Frontal cortex (tissue), 4 donors: Measurements from ENCODE around the gene SCOC. TPM values are rescaled to one million over a fixed set of nuclear protein-coding genes. Genes with fewer than 3 reads are reported as not detected.
"Not testable (repeated sequence)": the region's sequence is repeated elsewhere in the genome, so short reads cannot be mapped to it uniquely, and the experiment has no call there.

Source experiments
- DNase-seq, 2 donors: peaks; one replicate each; pipeline ENCODE4 v3.0.0; 2012; ENCODE audit warnings: low spot score in 2 of 2
- FAIRE-seq: peaks from 2 replicates; lab custom pipeline; 2012; peaks lifted over from hg19 to GRCh38; lab: Jason Lieb, UNC
- total RNA-seq: library from RNA; depleted of rRNA; stranded (reverse); fragments of >200 nt; gene quantifications from one replicate; pipeline ENCODE4 v1.2.3, GENCODE V29; 2014
- donor health status: control.
- donor health status: control.
- donor health status: control.

SCOC gene
- total RNA-seq, 1 donor from 2014 or later = 104 TPM

DNA sequence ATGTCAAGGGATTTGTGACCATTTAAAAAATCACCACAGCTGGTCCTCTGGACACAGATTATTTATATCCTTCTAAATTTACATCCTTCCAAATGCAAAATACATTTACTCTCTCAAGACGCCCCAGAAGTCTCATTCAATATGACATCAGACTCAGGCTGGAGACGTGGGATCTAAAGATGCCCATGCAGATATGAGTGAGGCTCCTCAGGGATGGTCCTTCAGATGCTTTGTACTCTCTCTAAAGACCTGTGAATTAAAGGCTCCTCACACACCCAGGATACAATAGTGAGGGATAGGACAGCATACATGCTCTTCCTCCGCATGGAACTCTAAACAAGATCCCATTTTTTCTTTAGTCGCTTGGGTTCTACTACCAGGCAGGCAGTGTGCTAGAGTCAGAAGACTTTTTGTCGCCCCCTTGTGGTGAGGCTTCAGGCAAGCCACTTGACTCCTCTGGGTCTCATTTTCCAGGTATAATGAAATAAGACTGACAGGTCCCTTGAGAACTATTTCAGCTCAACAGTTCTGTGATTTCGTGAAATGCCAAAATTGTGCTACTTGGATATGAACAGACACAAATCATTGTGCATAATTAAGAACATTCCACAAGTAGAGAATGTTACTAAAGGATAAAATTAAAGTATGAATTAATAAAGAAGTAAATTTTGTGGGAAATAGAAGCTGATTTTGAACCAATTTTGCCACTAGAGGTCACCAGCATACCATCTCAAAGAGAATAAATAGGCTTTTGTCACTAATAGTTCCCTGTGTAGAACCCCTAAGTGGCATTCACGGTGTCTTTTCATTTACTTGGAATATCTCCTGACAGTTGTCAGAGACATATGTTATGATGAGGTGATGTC is 13.7 kb upstream of the SCOC start:
- FAIRE-seq = peak; percentile 94
- peak in 1 of 2 donors; percentile 32 for DNase-seq

DNA sequence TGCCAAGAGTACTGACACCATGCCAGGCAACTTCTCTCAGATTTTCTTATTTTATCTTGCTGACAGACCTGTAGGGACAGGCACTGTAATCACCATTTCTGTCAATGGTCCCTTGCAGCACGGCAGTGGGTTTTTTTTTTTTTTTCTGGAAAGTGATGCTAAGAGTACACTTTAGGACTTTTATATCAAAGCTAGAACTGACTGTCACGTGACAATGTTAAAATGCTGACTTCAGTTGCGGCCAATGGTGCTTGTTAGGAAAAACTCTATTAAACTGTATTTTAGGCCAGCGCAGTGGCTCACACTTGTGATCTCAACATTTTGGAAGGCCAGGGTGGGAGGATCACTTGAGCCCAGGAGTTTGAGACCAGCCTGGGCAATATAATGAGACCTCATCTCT is 12.3 kb upstream of the SCOC start:
- FAIRE-seq (no peak), DNase-seq (no peak)

DNA sequence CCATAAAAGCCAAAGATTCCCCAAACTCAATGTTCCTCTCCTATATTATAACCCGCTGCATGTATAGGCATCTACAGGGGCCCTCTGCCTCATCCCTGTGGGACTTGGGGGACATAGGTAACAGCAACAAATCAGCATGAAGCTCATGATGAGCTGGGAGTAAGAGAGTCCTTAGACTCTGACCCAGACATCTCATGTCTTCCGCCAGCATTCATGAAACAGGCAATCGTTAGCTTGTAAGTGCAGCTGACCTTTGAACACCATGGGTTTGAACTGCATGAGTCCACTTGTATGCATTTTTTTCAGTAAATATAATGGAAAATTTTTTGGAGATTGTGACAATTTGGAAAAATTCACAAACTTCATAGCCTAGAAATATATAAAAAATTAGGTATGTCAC is 10.4 kb upstream of the SCOC start:
- no peak for DNase-seq
- no peak for FAIRE-seq

GRCh38 chr4:140363558-140363957 is 9.9 kb upstream of the SCOC start:
- FAIRE-seq (no peak), DNase-seq (no peak)

DNA sequence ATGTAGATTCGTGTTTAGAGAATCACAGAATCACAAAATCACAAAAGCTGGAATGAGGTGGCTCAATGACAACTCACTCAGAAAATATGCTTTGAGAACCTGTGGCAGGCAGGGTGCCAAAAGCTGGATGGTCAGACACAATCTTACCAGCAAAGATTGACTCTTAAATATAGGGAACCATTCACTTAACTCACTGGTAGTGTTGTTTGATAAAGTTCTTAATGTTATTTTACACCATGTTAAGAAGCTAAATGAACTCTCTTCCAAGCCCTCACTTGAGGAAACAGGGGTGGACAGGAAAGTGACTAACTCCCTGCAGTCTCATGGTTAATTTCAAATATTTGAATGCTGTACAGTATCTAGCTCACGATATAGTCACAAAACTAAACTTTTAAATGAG is 5.7 kb upstream of the SCOC start:
- DNase-seq = no peak

GRCh38 chr4:140368686-140369085 is 4.8 kb upstream of the SCOC start:
- DNase-seq (no peak), FAIRE-seq (no peak)

More for the DNA sequence above, 5.7 kb upstream of the SCOC start:
- no peak for FAIRE-seq

GRCh38 chr4:140372751-140373327 is 607 bp upstream of the SCOC start:
- no peak for FAIRE-seq

DNA sequence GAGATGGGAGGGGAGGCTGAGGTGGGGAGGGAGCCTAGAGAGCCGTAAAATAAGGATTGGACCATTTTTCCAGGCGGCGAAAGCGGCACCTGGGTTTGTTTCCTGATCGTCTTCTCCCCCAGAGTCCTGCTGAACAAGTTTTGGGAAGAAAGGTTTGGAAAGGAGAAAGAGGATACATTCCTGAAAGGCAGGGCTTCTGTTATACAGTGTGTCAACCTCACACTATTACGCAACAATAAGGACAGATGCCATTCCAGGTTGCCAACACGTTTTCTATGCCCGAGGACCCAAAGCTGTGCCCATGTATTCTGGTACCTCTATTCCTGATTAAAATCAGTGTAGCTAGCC is 658 bp downstream of the SCOC start:
- no peak for FAIRE-seq
- no peak for DNase-seq

More at GRCh38 chr4:140372751-140373327, 607 bp upstream of the SCOC start:
- DNase-seq = peak in 1 of 2 donors; percentile 14

- no peak for DNase-seq
- FAIRE-seq = no peak
Measured at GRCh38 chr4:140382732-140383131, 9.3 kb downstream of the SCOC start.

DNA sequence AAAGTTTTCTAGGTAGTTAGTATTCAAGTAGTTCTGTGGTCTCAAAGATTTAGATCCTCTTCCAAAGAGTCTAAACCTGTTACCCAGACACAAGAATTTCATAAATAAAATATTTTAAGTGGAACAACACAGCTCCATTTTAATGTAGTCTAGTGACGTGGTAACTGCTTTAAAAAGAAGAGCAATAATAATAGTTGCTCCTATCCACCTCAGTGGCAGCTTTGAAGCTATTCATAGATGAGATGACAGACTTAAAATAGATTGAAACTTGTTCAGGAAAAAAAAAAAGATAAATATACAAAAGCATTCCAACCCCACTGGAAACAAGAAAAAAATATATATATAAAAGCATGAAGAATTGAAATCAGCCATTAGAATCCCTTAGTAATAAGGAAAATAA is 14.6 kb downstream of the SCOC start:
- FAIRE-seq = no peak
- no peak for DNase-seq

DNA sequence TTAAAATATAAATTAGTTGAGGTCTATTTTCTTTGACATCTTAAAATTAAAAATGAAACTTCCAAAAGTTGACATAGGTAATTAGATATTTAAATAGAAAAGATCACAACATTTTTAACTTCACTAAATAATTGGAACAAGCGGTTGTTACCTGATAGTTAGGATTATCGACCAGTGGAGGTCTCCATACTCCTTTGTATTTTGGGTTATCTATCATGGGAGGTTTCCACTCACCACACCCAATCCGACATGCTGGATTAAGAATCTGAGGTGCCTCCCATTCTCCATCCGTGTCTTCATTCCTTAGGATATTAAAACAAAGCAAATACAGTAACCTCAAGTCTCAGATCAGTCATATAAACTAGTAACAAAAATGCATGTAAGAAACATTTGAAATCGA is 22.2 kb downstream of the SCOC start:
- FAIRE-seq = peak; percentile 10

DNA sequence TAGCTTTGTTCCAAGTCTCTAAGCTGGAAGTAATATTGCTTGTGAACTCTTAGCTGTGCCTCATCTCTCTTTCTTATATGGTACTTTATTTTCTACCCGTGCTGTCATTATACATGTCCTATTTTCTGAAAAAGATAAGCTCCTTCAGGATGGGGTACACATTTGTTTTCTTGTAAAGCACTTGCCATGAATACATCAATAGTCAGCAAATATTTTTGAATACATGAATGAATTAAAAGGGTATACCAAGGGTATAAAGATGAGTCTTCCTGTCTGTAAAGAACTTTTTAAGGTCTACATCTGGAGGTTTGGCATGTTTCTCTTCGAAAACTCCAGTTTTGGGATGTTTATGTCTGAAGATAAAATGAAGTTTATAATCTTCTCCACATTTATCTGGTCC is 26.7 kb downstream of the SCOC start:
- DNase-seq (no peak), FAIRE-seq (no peak)

More for the DNA sequence above, 22.2 kb downstream of the SCOC start:
- no peak for DNase-seq

- DNase-seq (no peak), FAIRE-seq (no peak)
Measured at GRCh38 chr4:140406292-140406691, 32.8 kb downstream of the SCOC start.

DNA sequence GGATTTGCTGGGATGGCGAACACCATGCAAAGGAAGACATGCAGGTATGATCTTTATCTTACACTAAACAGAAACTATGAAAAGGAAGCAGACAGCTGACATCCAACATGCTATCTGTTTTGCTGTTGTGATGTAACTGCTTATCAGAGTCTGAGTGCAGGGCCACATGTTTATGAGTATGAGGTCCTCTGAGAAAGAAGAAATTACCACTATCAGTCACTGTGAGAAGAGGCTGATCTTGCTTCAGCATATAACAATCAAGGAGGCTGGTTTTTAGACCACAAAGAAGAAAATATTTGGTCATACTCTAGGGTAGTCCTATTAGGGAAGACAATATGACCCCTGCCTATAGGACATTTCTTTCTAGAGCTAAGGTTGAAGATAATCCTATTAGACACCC is 35.5 kb downstream of the SCOC start:
- FAIRE-seq = no peak

GRCh38 chr4:140413130-140413969 is 39.9 kb downstream of the SCOC start:
- DNase-seq, FAIRE-seq: not testable (repeated sequence)

More for the DNA sequence above, 35.5 kb downstream of the SCOC start:
- no peak for DNase-seq

DNA sequence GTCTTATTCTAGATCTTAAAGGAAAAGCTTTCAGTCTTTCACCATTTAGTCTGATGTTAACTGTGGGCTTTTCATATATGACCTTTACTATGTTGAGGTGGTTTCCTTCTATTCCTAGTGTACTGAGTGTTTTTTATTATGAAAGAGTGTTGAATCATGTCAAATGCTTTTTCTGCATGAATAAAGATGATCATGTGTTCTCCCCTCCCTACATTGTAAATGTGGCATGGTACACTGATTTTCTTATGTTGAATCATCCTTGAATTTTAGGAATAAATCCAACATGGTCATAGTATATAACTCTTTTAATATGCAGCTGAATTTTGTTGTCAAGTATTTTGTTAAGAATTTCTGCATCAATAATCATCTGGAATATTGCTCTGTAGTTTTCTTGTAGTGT is 49.7 kb downstream of the SCOC start:
- FAIRE-seq = no peak
- no peak for DNase-seq

- DNase-seq = no peak
- FAIRE-seq = no peak
Measured at GRCh38 chr4:140426610-140427105, 53.2 kb downstream of the SCOC start.

GRCh38 chr4:140427106-140427918 is 53.9 kb downstream of the SCOC start, which contains the start of gene CLGN:
Gene CLGN, minus strand, starts transcription at chr4:140427648. Its CDS starts 14,570 bp downstream, at chr4:140413078.
- FAIRE-seq = no peak

GRCh38 chr4:140427919-140428471 is 54.5 kb downstream of the SCOC start:
- DNase-seq = no peak
- FAIRE-seq = no peak

More at GRCh38 chr4:140427106-140427918, 53.9 kb downstream of the SCOC start, which contains the start of gene CLGN:
- DNase-seq = peak; percentile 58 to 66
